SK-N-MC (cell line): ENCODE results near the gene FBXL17.

Experiments used
- EZH2 ChIP-seq: fragments of 200-600 bp; sonication (generic); IDR thresholded peaks from one replicate; pipeline ENCODE4 v1.6.1; 2017; ENCODE audit warnings: antibody characterized with exemption
- FOXP2 ChIP-seq: optimal IDR thresholded peaks from 2 replicates; pipeline ENCODE3; 2011; ENCODE audit warnings: mild to moderate bottlenecking, moderate library complexity; ENCODE audit not compliant: insufficient read depth; ENCODE audit errors: extremely low read length, control extremely low read depth
- POLR2AphosphoS5 ChIP-seq: IDR thresholded peaks from 2 replicates; pipeline ENCODE4 v1.6.1; 2012; ENCODE audit warnings: mild to moderate bottlenecking, low read depth, low read length, borderline replicate concordance

DNA sequence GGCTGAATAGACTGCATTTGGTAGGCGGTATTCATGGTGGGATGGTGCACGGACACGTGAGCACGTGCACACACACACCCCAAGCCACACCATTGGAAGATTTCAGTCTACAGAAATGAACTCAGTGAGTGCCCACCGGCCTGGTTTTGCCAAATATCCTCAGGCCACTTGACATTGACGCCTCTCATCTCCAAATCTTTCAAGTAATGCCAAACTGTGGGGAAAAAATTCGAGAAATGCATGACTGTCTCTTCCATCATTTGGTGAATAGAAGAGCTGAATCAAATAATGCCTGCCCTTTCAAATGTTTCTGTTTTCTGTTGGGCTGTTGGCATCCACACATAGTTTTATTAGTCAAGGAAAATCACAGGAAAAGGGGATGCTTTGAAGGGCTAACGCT lies 528.9 kb downstream of the FBXL17 start:
- TF ChIP-seq POLR2AphosphoS5 (no peak), EZH2 (no peak), FOXP2 (no peak)
